Sigmoid colon (tissue), 4 donors: ENCODE measurements around the gene LARP4B.

Experiments
- EP300 ChIP-seq, 4 donors: sonication (generic); formaldehyde crosslinking; IDR thresholded peaks; one replicate each; pipeline ENCODE4 v1.6.1; 2017; ENCODE audit warnings: antibody characterized with exemption in 4 of 4
- POLR2A ChIP-seq, 2 donors: fragments of 450-650 bp; IDR thresholded peaks; one replicate each; pipeline ENCODE4 v1.6.1; 2016; ENCODE audit warnings: antibody characterized with exemption in 2 of 2, mild to moderate bottlenecking in 2 of 2, moderate library complexity in 2 of 2
- POLR2AphosphoS5 ChIP-seq, 4 donors: sonication (generic); formaldehyde crosslinking; IDR thresholded peaks; one replicate each; pipeline ENCODE4 v1.6.1; 2017; ENCODE audit warnings: antibody characterized with exemption in 4 of 4
- TF ChIP-seq, protein P1 (sequence below), 4 experiments: fragments of 450-650 bp in 3 of 4; fragments of 200-600 bp in 1 of 4; IDR thresholded peaks; one replicate each; pipeline ENCODE4 v1.5.1; 2016 to 2019; ENCODE audit warnings: antibody characterized with exemption in 4 of 4, mild to moderate bottlenecking in 3 of 4, moderate library complexity in 2 of 4

DNA sequence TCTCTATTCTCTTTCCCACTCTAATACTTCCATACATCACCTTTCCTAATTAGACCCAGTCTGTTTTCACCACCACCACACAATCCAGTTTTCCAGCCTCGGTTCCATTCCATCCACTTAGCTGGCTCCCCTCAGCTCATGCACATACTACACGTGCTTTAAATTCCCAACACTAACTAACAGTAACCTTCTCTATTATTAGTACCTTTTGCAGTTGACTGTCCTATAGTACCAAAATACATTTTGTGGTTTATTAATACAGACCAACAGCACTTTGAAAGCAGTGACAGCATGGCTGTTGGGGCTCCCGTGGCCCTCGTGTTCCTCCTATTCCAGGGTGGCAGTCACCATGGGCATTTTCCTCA lies 64.9 kb downstream of the LARP4B start:
- TF ChIP-seq, protein P1, sequence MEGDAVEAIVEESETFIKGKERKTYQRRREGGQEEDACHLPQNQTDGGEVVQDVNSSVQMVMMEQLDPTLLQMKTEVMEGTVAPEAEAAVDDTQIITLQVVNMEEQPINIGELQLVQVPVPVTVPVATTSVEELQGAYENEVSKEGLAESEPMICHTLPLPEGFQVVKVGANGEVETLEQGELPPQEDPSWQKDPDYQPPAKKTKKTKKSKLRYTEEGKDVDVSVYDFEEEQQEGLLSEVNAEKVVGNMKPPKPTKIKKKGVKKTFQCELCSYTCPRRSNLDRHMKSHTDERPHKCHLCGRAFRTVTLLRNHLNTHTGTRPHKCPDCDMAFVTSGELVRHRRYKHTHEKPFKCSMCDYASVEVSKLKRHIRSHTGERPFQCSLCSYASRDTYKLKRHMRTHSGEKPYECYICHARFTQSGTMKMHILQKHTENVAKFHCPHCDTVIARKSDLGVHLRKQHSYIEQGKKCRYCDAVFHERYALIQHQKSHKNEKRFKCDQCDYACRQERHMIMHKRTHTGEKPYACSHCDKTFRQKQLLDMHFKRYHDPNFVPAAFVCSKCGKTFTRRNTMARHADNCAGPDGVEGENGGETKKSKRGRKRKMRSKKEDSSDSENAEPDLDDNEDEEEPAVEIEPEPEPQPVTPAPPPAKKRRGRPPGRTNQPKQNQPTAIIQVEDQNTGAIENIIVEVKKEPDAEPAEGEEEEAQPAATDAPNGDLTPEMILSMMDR (IDR thresholded peaks at IDR 0.05): no peak
- TF ChIP-seq POLR2A (IDR thresholded peaks at IDR 0.05) (no peak), POLR2AphosphoS5 (IDR thresholded peaks at IDR 0.05) (no peak), EP300 (IDR thresholded peaks at IDR 0.05) (no peak)
